BJ (cell line): ENCODE data around the gene MYBL2. TPM values are rescaled to one million over a fixed set of nuclear protein-coding genes. Genes with fewer than 3 reads are reported as not detected.

Experiments used
- CTCF ChIA-PET: fragments of 350-600 bp; formaldehyde crosslinking; extraction: SDS; loops from one replicate; lab custom pipeline; 2021; ENCODE audit warnings: antibody characterized with exemption, inconsistent platforms; lab: Yijun Ruan, JAX
- POLR2A ChIA-PET: fragments of 300-600 bp; sonication (Branson Sonifier 250); formaldehyde crosslinking; extraction: SDS; loops from one replicate; lab custom pipeline; 2021; ENCODE audit warnings: antibody characterized with exemption; lab: Charles Lee
- DNase-seq: peaks from one replicate; pipeline ENCODE4 v3.0.0-alpha.2; 2011; ENCODE audit warnings: low read depth
- H3K27me3 ChIP-seq: 2 replicates; pipeline ENCODE4 v1.6.0; 2011; ENCODE audit warnings: low read length; ENCODE audit not compliant: control insufficient read depth, insufficient read depth
- H3K36me3 ChIP-seq: 2 replicates; pipeline ENCODE4 v1.5.1; 2011; ENCODE audit warnings: low read length; ENCODE audit not compliant: control insufficient read depth, insufficient read depth
- H3K4me3 ChIP-seq: 2 replicates; pipeline ENCODE4 v1.5.1; 2011; ENCODE audit warnings: low read depth, mild to moderate bottlenecking, control low read depth, low read length
- polyA plus RNA-seq: library from polyadenylated mRNA; depleted of rRNA; stranded (reverse); fragments of >200 nt; gene quantifications from 2 replicates; pipeline ENCODE4 v1.2.3, GENCODE V29; 2011
- TF ChIP-seq, protein P1 (sequence below): IDR thresholded peaks from 2 replicates; pipeline ENCODE4 v1.5.1; 2011; ENCODE audit warnings: low read depth, mild to moderate bottlenecking, control low read depth, inconsistent platforms, low read length, moderate library complexity; ENCODE audit not compliant: insufficient read depth

The MYBL2 gene
- polyA plus RNA-seq, 1 experiment: 9.8 TPM

GRCh38 chr20:43726333-43726732 is 59.4 kb downstream of the MYBL2 start:
- no peak overlapping the region for H3K4me3 ChIP-seq
- H3K36me3 ChIP-seq: no peaks in the 10 kb centered on the region
- TF ChIP-seq, protein P1, sequence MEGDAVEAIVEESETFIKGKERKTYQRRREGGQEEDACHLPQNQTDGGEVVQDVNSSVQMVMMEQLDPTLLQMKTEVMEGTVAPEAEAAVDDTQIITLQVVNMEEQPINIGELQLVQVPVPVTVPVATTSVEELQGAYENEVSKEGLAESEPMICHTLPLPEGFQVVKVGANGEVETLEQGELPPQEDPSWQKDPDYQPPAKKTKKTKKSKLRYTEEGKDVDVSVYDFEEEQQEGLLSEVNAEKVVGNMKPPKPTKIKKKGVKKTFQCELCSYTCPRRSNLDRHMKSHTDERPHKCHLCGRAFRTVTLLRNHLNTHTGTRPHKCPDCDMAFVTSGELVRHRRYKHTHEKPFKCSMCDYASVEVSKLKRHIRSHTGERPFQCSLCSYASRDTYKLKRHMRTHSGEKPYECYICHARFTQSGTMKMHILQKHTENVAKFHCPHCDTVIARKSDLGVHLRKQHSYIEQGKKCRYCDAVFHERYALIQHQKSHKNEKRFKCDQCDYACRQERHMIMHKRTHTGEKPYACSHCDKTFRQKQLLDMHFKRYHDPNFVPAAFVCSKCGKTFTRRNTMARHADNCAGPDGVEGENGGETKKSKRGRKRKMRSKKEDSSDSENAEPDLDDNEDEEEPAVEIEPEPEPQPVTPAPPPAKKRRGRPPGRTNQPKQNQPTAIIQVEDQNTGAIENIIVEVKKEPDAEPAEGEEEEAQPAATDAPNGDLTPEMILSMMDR: no peak
- ChIA-PET POLR2A (no interaction called here), CTCF (no interaction called here)
- H3K27me3 ChIP-seq: no peaks in the 10 kb centered on the region
- no peak for DNase-seq

- TF ChIP-seq, protein P1: no peak
- POLR2A ChIA-PET: no interaction called here
- no peak for DNase-seq
These were observed 60.0 kb downstream of the MYBL2 start, which contains the start of gene GTSF1L for GRCh38 chr20:43726811-43727338. GTSF1L (minus strand) TSS chr20:43727002; CDS start chr20:43726694, 308 bp downstream.

DNA sequence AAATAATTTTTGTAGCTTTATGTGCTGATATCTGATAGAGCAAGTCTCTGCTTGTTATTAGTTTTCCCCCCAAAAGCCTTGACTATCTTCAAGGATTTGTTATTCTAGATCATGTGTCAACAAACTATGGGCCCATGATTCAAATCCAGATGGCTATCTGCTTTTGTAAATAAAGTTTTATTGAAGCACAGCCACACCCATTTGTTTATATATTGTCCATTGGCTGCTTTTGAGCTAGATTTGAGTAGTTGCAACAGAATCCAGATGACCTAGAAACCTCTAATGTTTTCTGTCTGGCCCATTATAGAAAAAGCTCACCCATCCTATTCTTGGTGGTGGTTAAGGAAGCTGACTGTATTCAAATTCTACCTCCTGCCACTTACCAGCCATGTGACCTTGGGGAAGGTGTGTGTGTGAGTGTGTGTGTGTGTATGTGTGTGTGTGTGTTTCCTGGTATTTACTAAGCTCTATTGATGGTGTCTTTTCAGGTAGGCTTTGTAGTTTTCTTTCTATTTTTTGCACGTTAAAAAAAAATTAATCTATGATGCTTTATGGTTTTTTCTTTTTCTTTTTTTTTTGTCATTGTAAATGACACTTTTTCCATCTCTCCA is 61.2 kb downstream of the MYBL2 start:
- CTCF ChIA-PET: no interaction called here
- no peak overlapping the region for H3K4me3 ChIP-seq
- DNase-seq: no peak
- POLR2A ChIA-PET: no interaction called here
- TF ChIP-seq, protein P1: no peak
- no peaks in the 10 kb centered on the region; the same call in 1 of the 2 replicates for H3K27me3 ChIP-seq
- no peaks in the 10 kb centered on the region for H3K36me3 ChIP-seq

More at GRCh38 chr20:43726811-43727338, 60.0 kb downstream of the MYBL2 start, which contains the start of gene GTSF1L:
- H3K27me3 ChIP-seq: no peaks in the 10 kb centered on the region; the same call in 1 of the 2 replicates
- CTCF ChIA-PET: interaction anchor here (1.0 kb wide), 1 partner anchor 29 kb away, joined by 4 read pairs; no protein-coding TSS in a partner anchor
- H3K4me3 ChIP-seq: no peak within 1 kb of the TSS
- H3K36me3 ChIP-seq: no peaks in the 10 kb centered on the region

DNA sequence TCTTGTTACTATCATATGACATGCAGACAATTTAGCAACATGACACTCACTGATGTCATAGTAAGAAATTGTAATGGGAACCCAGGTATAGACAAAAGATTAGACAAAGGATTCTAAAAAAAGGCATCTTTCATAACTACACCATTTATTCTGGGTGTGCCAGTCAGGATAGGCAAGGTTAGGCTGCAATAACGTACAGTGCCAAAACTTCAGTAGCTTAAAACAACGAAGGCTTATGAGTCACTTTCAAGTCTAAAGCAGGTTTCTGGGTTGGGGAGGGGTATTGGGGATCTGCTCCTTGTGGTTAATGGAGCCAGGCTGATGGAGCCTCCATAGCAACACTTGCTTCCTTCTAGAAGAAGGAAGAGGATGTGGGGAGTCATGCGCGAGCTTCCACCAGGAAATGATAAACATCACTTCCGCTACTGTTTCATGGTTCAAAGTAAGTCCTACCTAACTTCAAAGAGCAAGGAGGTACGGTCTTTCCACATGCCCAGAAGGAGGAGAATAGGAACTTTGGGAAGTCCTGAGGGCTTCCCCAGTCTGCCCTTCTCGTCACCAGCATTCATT is 61.9 kb downstream of the MYBL2 start:
- DNase-seq: no peak
- CTCF ChIA-PET: no interaction called here
- POLR2A ChIA-PET: no interaction called here
- TF ChIP-seq, protein P1: no peak
- H3K36me3 ChIP-seq: no peaks in the 10 kb centered on the region
- no peak overlapping the region for H3K4me3 ChIP-seq
- no peaks in the 10 kb centered on the region; the same call in 1 of the 2 replicates for H3K27me3 ChIP-seq

DNA sequence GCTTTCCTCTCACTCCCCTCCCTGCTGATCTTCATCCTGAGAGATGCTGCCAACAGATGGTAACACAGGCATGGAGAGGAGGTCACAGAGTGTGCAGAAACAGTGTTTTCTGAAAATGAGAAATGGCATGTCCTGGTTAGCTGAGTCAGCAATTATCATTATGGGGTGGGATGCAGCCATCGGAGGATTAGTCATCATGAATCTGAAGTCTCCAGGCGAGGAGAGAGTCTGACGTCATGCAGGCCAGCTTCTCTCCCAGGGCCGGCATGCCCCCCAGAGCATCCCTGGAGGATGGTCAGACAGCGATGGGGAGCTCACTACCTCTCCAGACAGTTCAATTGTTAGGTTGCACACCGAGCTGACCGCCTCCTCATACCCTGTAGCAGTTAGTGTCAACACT is 64.6 kb downstream of the MYBL2 start:
- ChIA-PET POLR2A (no interaction called here), CTCF (no interaction called here)
- TF ChIP-seq, protein P1: no peak
- no peak overlapping the region for H3K4me3 ChIP-seq
- H3K36me3 ChIP-seq: no peaks in the 10 kb centered on the region
- peak; percentile 4 for DNase-seq
- peaks cover 1% of the 10 kb centered on the region for H3K27me3 ChIP-seq
